DOHH2 (cell line): ENCODE measurements around the gene LHFPL4.

Experiments used
- H3F3A ChIP-seq: fragments of 200-600 bp; sonication (generic), shearing (Covaris generic); 2 replicates; pipeline ENCODE4 v1.6.0; 2016; ENCODE audit warnings: antibody characterized with exemption, mild to moderate bottlenecking; ENCODE audit not compliant: control insufficient read depth, insufficient read depth
- H3K27ac ChIP-seq: fragments of 200-600 bp; sonication (generic); 2 replicates; pipeline ENCODE4 v1.5.1; 2014; ENCODE audit warnings: low read depth, mild to moderate bottlenecking, low read length, moderate library complexity
- H3K27me3 ChIP-seq: fragments of 200-600 bp; sonication (generic); 2 replicates; pipeline ENCODE4 v1.6.1; 2014; ENCODE audit warnings: mild to moderate bottlenecking, low read length, mixed read lengths; ENCODE audit not compliant: control insufficient read depth
- H3K36me3 ChIP-seq: fragments of 200-600 bp; sonication (generic); 2 replicates; pipeline ENCODE4 v1.6.1; 2014; ENCODE audit warnings: mild to moderate bottlenecking, low read length, moderate library complexity, mixed read lengths; ENCODE audit not compliant: control insufficient read depth
- H3K4me1 ChIP-seq: fragments of 200-600 bp; sonication (generic); 2 replicates; pipeline ENCODE4 v1.6.1; 2014; ENCODE audit warnings: mild to moderate bottlenecking, low read length, mixed read lengths; ENCODE audit not compliant: control insufficient read depth
- H3K4me2 ChIP-seq: fragments of 200-600 bp; sonication (generic); 2 replicates; pipeline ENCODE4 v1.6.0; 2014; ENCODE audit warnings: mild to moderate bottlenecking, low read length, moderate library complexity
- H3K4me3 ChIP-seq: fragments of 200-600 bp; sonication (generic); 2 replicates; pipeline ENCODE4 v1.5.1; 2014; ENCODE audit warnings: mild to moderate bottlenecking, low read length, mixed read lengths
- H3K79me2 ChIP-seq: fragments of 200-600 bp; sonication (generic); 2 replicates; pipeline ENCODE4 v1.6.1; 2014; ENCODE audit warnings: mild to moderate bottlenecking, low read length, mixed read lengths; ENCODE audit not compliant: control insufficient read depth
- H3K9me2 ChIP-seq: fragments of 200-600 bp; sonication (generic); replicated peaks from 2 replicates; pipeline ENCODE4 v1.6.1; 2014; ENCODE audit warnings: mild to moderate bottlenecking, low read length, mixed read lengths; ENCODE audit not compliant: control insufficient read depth
- H3K9me3 ChIP-seq: fragments of 200-600 bp; sonication (generic); 2 replicates; pipeline ENCODE4 v1.6.1; 2014; ENCODE audit warnings: antibody characterized with exemption, low read length, mixed read lengths; ENCODE audit not compliant: control insufficient read depth, insufficient read depth
- H4K20me1 ChIP-seq: fragments of 200-600 bp; sonication (generic); 2 replicates; pipeline ENCODE4 v1.6.0; 2014; ENCODE audit warnings: low read depth, mild to moderate bottlenecking, antibody characterized with exemption, low read length, moderate library complexity; ENCODE audit not compliant: control insufficient read depth, insufficient read depth
- EZH2phosphoT487 ChIP-seq: fragments of 200-600 bp; sonication (generic); IDR thresholded peaks from 2 replicates; pipeline ENCODE4 v1.6.1; 2017; ENCODE audit warnings: borderline replicate concordance, mild to moderate bottlenecking, antibody characterized with exemption, low read length, moderate library complexity, mixed read lengths
- TF ChIP-seq, protein P1 (sequence below): fragments of 200-600 bp; sonication (generic); IDR thresholded peaks from one replicate; pipeline ENCODE4 v1.5.1; 2014; ENCODE audit warnings: antibody characterized with exemption, mild to moderate bottlenecking, low read depth, low read length; ENCODE audit not compliant: poor library complexity, severe bottlenecking

LHFPL4 gene

DNA sequence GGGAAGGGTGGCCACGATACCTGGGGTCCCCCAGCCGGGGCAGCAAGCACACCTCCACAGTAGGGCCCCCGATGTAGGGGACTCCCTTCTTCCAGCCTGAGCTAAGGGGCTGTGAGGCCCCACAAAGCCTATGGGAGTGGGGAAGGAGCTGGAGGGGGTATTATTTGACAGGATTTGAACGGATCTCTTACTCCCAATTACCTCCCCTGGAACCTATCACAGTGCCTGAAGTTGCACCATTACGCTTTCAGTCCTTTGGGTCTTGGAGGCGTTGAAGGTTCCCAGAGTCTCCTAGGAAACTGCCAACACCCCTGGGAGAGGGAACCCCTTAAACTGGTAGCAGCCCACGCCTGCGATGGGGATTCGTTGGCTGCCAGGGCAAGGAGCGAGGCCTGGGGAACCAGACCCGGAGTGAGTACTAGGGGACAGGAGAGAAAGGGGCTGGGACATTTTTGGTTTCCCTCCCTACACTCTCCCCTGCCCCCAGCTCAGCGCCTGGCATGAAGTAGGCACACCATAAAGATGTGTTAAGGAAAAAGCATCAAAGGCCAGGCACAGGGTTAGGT, 409 bp upstream of the LHFPL4 start:
- TF ChIP-seq, protein P1, sequence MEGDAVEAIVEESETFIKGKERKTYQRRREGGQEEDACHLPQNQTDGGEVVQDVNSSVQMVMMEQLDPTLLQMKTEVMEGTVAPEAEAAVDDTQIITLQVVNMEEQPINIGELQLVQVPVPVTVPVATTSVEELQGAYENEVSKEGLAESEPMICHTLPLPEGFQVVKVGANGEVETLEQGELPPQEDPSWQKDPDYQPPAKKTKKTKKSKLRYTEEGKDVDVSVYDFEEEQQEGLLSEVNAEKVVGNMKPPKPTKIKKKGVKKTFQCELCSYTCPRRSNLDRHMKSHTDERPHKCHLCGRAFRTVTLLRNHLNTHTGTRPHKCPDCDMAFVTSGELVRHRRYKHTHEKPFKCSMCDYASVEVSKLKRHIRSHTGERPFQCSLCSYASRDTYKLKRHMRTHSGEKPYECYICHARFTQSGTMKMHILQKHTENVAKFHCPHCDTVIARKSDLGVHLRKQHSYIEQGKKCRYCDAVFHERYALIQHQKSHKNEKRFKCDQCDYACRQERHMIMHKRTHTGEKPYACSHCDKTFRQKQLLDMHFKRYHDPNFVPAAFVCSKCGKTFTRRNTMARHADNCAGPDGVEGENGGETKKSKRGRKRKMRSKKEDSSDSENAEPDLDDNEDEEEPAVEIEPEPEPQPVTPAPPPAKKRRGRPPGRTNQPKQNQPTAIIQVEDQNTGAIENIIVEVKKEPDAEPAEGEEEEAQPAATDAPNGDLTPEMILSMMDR = no peak
- H3K27me3 ChIP-seq = peaks cover 10% of the 10 kb centered on the region; the same call in 1 of the 2 replicates
- H3K36me3 ChIP-seq = no peaks in the 10 kb centered on the region
- no peaks in the 10 kb centered on the region for H4K20me1 ChIP-seq
- no peak overlapping the region for H3K4me2 ChIP-seq
- no peak overlapping the region for H3K4me3 ChIP-seq
- H3K4me1 ChIP-seq = no peaks in the 10 kb centered on the region
- no peaks in the 10 kb centered on the region for H3K79me2 ChIP-seq
- H3K9me2 ChIP-seq = no peaks in the 10 kb centered on the region
- H3K27ac ChIP-seq = no peak overlapping the region
- H3K9me3 ChIP-seq = no peaks in the 10 kb centered on the region
- H3F3A ChIP-seq = no peaks in the 10 kb centered on the region

- no peak overlapping the region for H3K27ac ChIP-seq
- TF ChIP-seq EZH2phosphoT487 = no peak
- TF ChIP-seq, protein P1 = no peak
- H3K4me1 ChIP-seq = no peaks in the 10 kb centered on the region
- H4K20me1 ChIP-seq = no peaks in the 10 kb centered on the region
- no peak overlapping the region for H3K4me3 ChIP-seq
- H3K36me3 ChIP-seq = no peaks in the 10 kb centered on the region
- H3K9me2 ChIP-seq = no peaks in the 10 kb centered on the region
- no peaks in the 10 kb centered on the region for H3K9me3 ChIP-seq
- H3K27me3 ChIP-seq = peaks cover 10% of the 10 kb centered on the region; the same call in 1 of the 2 replicates
- H3K4me2 ChIP-seq = no peak overlapping the region
- no peaks in the 10 kb centered on the region for H3K79me2 ChIP-seq
- no peaks in the 10 kb centered on the region for H3F3A ChIP-seq
Observed at GRCh38 chr3:9552252-9552999, 1.2 kb downstream of the LHFPL4 start.

GRCh38 chr3:9550999-9551398, 2.6 kb downstream of the LHFPL4 start:
- Histone ChIP-seq H3K9me3 (no peaks in the 10 kb centered on the region), H3K79me2 (no peaks in the 10 kb centered on the region), H3K27ac (no peak overlapping the region), H3F3A (no peaks in the 10 kb centered on the region), H3K36me3 (no peaks in the 10 kb centered on the region), H4K20me1 (no peaks in the 10 kb centered on the region), H3K4me3 (no peak overlapping the region), H3K9me2 (no peaks in the 10 kb centered on the region), H3K4me1 (no peaks in the 10 kb centered on the region), H3K27me3 (peaks cover 13% of the 10 kb centered on the region), H3K4me2 (no peak overlapping the region)
- TF ChIP-seq, protein P1 = no peak
- TF ChIP-seq EZH2phosphoT487 = no peak
